NCI-H748 treated with DMSO at 0.1 percent for 48 hours (cell line): Measurements from ENCODE around the gene MYZAP.

ENCODE experiments used
- DNase-seq: peaks from one replicate; lab custom pipeline; 2025; lab: John Stamatoyannopoulos, UW

Gene MYZAP

GRCh38 chr15:57697588-57697987 is 105.9 kb downstream of the MYZAP start:
- no peak for DNase-seq

- peak; percentile 5 for DNase-seq
Measured at GRCh38 chr15:57698243-57698642, 106.5 kb downstream of the MYZAP start.

- no peak for DNase-seq
Measured at GRCh38 chr15:57698991-57699390, 107.3 kb downstream of the MYZAP start.

- no peak for DNase-seq
Measured at GRCh38 chr15:57703387-57703786, 111.7 kb downstream of the MYZAP start.

- DNase-seq: no peak
Measured at GRCh38 chr15:57704441-57704840, 112.7 kb downstream of the MYZAP start.

GRCh38 chr15:57705746-57706404 is 114.2 kb downstream of the MYZAP start:
- DNase-seq: no peak

- peak; percentile 82 for DNase-seq
Measured at GRCh38 chr15:57706405-57707209, 114.9 kb downstream of the MYZAP start, which contains the start of gene POLR2M. Gene POLR2M, plus strand, starts transcription at chr15:57706714. Its CDS starts 129 bp downstream, at chr15:57706843.

GRCh38 chr15:57708047-57708446 is 116.3 kb downstream of the MYZAP start:
- DNase-seq: no peak

- no peak for DNase-seq
Measured at GRCh38 chr15:57718309-57718708, 126.6 kb downstream of the MYZAP start.

- DNase-seq: no peak
Measured at GRCh38 chr15:57720867-57721266, 129.2 kb downstream of the MYZAP start.

- no peak for DNase-seq
Measured at GRCh38 chr15:57726411-57726810, 134.7 kb downstream of the MYZAP start.

GRCh38 chr15:57727031-57727430 is 135.3 kb downstream of the MYZAP start:
- DNase-seq: no peak

GRCh38 chr15:57728436-57728835 is 136.7 kb downstream of the MYZAP start:
- no peak for DNase-seq

- no peak for DNase-seq
Measured at GRCh38 chr15:57730876-57731275, 139.2 kb downstream of the MYZAP start.

- no peak for DNase-seq
Measured at GRCh38 chr15:57731530-57732103, 139.9 kb downstream of the MYZAP start.

- no peak for DNase-seq
Measured at GRCh38 chr15:57732526-57733331, 141.0 kb downstream of the MYZAP start.

GRCh38 chr15:57734860-57735259 is 143.2 kb downstream of the MYZAP start:
- DNase-seq: no peak
